NK-92 (cell line): ENCODE data around the gene UBALD1.
"Not testable (repeated sequence)": the region's sequence is repeated elsewhere in the genome, so short reads cannot be mapped to it uniquely, and the experiment has no call there.

ENCODE experiments used
- DNase-seq: peaks from one replicate; lab custom pipeline; 2025; ENCODE audit not compliant: unreplicated experiment; lab: John Stamatoyannopoulos, UW

Gene UBALD1

DNA sequence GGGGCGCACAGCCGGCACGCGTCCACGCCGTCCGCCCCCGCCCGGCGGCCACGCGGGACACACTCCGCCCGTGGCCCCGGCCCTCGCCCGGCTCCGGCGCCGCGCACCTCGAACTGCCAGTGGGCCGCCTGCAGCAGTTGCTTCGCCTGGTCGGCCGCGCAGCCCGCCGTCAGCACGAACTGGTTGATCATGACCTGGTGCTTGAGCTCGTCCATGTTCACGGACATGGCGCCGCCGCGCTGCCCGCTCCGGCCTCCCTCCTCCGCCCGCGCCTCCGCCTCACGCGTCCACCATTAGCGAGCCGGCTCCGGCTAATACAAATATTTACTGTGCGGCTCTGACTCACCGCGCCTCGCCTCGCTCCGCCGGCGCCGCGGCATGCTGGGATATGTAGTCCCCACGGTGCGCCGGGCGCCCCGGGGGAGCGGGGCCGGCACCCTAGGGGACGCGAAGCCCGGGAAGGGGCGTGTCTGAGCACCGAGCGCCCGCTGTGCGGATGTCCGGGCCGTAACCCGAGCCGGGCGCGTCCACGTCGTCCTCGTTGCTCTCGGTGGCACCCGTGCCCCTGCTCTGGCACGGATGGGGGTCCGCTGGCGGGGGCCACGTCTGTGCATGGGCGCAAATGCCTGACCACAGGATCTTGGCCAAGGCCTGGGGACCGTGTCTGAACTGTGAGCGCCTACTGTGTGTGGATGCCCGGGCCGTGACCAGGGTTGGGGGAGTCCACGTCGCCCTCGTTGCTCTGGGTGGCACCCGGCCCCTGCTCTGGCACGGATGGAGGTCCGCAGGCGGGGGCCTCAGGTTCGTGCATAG, at the start of gene UBALD1:
UBALD1 (minus strand) TSS at position 318 of the 813 bp plus-strand sequence; CDS start at position 227, 91 bp downstream.
- no peak for DNase-seq

DNA sequence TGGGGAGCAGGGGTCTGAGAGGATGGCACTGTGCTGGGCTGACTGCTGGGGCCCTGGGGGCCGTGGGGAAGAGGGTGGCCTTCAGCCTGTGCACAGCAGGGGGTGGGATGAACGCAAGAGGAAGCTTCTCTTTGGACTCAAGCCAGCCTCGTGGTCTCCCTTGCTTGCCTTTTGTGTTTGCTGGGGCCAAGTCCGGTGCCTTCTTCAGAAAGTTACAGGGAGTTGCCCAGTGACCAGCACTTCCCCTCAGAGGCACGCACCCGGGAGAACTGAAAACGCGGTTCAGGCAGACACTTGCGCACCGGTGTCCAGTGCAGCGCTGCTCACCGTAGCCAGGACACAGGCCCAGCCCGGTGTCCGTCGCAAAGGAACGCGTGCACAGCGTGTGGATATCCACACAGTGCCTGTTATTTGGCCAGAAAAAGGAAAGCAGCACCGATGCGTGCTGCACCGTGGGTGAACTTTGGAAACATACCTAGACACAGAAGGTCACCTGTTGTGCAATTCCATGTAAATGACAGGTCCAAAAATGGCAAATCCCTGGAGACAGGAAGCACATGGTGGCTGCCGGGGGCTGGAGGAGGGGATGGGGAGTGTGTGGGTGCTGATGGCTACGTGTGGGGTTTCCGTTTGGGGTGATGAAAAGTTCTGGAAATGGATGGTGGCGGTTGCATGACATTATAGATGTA, 49.2 kb upstream of the UBALD1 start:
- DNase-seq: no peak

DNA sequence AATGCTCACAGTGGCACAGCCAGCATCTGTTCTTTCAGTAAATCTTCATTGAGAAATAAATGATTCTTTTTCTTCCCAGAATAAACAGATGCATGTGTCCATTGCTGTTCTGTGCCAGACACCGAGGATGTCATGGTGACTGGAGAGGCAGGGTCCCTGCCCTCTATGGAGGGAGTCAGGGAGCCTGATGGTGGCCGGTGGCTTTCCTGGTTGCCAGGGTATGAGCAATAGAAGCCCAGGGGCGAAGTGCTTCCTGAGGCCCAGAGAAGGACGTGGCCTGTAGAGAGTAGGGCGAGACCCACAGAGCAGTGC, 48.7 kb upstream of the UBALD1 start:
- no peak for DNase-seq

DNA sequence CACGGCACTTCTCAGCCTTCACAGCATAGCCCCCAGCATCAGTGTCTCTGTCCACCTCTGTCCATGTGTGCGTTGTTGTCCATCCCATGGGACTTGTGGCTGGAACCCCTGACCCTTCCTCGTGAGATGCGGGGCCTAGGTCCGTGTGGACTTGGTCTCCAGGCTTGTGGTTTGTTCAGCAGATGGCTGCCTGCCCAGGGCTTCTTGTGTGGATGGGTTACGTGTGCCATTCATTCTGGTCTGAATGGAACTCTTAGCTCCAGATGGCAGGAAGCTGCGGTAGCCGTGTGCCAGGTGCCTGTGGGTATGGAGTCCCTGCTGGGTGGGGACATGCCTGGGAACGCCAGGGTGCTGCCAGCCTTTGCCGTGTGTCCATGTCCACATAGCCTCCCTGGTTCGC, 47.0 kb upstream of the UBALD1 start:
- no peak for DNase-seq

DNA sequence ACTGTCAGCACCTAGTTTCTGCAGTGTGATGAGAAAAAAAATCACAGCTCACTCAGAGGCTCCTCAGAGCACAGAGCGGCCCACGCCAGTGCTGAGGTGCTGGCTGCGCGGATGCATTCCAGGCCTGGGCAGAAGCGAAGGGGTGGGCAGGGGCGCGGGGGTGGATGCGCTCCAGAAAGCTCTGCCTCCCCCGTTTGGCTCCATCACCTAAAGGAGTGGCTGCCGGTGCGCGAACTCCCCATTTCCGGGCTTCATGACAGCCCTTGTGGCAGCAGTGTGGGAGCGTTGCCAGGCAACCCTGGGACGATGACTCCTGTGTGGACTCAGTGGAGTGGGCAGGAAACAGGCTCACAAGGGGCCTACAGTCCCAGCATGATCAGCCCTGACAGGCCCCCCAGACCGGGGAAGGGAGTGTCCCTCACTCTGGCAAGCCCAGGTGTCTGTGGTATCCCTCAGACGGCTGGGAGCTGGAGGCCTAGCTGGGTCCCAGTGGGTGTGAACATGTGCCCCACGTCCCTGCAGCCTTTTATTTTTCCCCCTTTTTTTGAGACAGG, 45.8 kb upstream of the UBALD1 start:
- no peak for DNase-seq

DNA sequence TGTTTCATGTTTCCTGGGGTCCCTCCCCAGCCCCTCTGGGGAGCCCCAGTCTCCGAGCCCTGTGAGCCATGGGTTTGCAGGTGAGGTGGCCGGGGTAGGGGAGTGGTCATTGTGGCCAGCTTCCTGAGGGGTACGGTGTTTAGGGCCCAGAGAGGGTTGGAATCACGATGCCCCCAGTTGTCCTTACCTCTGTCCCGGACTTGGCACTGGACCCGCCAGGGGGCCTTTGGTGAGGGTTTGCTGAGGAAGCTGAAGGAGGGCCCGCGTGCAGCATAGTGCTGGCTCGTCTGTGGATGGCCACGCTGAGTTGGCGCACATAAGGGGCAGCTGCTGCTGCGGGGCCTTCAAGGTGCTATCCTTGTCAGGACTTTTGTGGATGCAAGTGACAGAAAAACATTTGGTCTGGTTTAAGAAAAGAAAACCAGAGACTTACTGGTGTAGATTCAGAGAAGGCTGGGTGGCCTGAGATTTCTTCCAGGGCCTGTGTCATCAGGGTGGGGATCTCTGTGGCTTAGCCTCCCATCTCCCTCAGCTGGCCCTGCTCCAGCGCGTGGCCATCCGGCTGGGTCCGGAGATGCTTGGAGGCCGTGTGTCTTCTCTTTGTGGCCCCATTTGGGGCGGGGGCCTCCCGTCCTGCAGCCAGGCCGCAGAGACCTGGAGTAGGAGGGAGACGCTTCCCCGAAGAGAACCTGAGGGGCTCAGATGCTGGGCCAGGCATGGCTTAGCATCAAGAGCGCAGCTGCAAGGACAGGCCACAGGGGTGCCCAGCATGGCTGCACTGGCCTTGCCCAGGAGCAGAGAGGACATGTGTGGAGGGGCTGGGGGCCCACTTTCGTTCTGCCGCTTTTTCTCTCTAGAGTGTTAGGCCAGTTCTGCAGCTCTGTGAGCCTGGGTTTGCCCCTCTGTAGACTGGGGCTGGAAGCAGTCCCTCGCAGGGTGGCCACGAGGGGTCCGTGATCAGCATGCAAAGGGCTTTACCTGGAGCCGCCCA, 45.0 kb upstream of the UBALD1 start:
- no peak for DNase-seq

DNA sequence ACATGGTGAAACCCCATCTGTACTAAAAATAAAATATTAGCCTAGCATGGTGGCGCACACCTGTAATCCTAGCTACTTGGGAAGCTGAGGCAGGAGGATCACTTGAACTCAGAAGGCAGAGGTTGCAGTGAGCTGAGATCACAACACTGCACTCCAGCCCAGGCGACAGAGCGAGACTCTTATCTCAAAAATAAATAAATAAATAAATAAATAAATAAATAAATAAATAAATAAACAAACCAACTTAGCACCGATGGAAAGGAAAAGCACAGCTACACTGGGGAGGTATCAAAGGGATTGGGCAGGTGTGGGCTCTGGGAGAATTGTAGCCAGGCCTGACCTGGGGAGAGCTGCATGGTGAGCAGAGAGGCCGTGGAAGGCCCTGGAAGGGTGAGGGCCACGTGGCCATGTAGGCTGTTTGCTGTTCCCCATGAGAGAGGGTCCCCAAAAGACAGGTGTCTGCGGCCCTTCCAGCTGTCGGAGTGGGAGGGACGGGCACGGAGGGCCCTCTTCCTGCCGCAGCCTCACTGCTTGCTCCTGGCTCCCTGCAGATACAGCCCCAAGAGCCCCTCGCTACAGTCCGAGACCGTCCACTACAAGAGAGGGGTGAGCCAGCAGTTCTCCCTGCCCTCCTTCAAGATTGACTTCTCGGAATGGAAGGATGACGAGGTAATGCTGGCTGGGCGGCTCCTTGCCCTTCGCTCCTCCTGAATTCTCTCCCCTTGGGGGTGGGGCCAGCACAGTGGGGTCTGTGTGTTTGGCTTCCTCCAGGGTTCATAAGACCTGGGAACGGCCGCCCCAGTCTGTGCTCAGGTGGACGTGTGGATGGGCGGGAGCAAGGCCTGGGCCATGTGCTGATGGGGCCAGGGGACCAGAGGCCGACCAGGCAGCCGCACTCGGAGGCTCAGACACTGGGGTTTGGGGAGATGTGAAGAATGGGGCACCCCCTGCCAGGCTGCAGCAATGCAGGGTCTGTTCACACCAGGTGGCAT, 42.3 kb upstream of the UBALD1 start:
- no peak for DNase-seq

DNA sequence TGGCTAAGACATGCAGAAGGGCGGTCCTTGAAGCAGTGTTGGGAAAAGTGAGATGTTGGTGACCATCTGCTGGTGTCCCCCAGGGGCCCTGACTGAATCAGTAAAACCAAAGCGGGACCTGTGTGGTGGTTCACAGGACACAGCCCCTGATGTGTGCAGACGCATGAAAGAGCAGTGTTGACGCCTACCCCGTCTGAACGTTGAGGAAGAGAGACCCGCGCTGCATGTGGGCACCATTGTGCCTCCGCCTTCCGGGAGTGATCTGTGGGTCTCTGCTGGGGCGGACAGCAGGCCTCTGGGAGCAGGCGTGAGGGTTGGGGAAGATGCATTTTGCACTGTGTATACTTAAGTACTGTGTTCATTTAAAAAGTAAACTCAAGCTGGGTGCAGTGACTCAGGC, 41.5 kb upstream of the UBALD1 start:
- no peak for DNase-seq

DNA sequence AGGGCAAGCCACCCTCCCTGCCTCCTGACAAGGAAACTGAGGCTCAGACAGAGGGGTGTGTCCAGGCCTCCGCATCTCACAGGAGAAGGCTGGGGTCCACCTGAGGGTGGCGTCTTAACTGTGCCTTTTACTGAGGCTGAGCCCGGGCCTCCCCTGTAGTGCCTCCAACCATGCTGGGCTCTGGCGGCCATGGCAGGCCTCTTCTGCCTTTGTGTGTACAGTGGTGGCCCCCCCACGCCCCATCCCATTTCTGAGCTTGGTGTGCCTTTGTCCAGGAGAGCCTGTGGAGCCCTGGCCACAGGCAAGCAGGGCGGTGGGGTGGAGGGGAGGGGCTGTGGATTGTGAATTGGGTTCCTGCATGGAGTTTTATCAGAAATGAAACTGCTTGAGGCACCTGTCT, 41.1 kb upstream of the UBALD1 start:
- DNase-seq: no peak

DNA sequence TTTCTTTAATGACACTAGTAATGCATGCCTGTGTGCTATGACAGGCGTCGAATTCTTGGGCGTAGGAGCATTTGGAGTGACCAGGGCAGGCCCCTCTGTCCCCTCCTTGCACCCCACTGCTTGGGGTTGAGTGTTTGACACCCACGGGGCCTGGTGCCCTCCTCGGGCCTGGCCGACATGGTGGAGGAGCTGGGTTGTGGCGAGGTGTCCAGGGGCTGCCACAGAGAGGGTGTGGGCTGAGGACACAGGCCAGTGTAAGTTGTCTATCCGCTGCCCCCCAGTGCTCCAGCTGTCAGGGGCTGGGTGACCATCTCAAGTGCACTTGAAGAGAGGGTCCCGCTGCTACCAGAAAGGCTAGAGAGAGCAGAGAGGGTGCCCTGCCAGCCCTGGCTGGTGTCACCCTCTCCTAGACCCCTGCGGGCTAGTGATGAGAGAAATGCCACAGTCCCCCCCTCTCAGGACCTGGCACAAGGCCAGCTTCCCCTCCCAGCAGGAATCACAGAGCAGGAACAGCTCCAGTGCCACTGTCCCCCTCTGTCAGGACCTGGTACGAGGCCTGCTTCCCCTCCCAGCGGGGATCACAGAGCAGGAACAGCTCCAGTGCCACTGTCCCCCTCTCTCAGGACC, 40.4 kb upstream of the UBALD1 start:
- no peak for DNase-seq

DNA sequence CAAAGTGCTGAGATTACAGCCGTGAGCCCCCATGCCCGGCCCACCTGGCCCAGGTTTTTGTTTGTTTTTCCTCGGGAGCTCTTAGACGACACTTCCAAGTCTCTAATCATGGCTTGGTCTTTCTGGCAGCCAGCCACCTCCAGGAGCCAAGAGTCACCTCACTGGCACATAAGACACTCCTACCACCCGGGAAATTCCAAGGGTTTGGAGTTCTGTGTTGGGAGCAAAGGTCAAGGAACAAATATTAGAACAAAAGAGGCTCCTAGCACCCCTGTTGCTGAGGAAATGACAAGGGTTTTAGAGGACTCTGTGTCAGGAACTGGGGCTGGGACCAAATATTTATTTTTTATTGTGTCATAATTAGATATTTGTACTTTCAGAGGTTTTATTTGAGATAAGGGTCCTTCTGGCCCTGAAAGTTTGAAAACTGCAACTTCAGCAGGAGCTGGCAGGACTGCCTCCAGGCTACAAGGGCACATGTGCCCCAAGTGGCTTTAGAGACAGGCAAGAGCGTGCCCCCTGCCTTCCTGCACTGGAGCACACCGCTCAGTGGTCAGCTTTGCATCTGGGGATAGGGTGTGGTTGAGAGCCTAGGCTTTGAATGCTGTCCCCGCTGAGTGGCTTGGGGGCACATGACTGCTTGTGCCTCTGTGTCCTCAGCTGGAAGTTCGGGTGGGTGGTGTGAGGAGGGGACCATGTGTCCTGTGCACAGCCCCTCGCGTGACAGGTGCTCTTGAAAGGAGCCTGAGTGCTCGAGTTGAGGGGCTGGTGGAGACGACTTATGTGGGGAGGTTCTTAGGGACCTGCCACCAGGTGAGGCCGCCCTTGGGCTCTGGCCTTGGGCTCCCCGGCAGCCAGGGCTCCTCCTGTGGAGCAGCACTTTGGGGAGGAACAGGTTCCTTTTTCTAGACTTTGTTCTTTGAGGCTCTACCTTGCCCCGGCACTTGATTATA, 39.6 kb upstream of the UBALD1 start:
- DNase-seq: no peak

DNA sequence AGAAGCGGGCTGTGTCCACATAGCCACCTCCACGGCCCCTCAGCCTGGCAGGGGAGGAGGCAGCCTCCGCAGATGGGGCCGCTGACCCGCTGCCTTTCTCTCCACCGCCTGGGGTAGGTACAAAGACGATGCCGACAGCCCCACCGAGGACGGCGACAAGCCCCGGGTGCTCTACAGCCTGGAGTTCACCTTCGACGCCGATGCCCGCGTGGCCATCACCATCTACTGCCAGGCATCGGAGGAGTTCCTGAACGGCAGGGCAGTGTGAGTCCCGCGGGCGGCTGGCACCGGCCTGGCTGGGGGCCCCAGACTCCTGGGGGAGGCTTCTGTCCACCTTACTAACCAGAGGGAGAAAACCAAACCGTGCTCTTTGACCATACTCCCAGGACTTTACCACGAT, 37.9 kb upstream of the UBALD1 start:
- no peak for DNase-seq

DNA sequence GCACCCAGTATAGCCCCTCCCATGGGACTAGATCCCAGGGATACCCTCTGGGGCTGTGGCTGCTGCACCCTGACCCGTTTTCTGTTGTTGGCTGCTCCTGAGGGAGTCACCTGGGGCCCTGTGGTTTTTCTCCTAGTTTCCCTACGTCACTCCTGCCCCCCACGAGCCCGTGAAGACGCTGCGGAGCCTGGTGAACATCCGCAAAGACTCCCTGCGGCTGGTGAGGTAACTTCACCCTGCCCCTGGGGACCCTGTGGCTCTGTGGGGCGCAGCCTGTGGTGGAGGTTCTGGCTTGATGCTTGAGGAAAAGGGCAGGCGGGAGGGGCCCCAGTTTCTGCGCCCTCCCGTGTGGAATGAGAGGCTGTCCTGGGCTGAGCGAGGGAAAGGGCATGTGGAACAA, 37.1 kb upstream of the UBALD1 start:
- no peak for DNase-seq

DNA sequence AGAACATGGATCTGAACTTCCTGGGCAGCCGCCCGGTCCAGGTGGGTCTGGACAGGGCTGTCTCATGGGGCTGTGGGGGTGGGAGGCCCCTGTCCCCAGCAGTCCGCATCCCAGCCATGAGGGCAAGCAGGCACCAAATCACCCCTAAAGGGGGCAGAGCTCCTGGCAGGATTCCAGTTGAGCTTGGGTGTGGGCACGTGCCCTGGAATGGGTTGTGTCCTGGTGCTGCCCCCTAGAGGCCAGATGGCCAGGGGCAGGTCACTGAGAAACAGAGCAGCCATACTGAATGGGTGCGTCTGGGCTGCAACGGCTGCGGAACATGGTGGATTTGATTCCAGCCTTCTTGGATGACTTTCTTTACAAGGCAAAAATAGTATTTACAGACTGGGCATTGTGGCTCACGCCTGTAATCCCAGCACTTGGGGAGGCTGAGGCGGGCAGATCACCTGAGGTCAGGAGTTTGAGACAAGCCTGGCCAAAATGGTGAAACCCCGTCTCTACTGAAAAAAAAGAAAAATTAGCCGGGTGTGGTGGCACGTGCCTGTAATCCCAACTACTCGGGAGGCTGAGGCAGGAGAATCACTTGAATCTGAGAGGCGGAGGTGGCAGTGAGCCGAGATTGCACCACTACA, 35.9 kb upstream of the UBALD1 start:
- DNase-seq: not testable (repeated sequence)

DNA sequence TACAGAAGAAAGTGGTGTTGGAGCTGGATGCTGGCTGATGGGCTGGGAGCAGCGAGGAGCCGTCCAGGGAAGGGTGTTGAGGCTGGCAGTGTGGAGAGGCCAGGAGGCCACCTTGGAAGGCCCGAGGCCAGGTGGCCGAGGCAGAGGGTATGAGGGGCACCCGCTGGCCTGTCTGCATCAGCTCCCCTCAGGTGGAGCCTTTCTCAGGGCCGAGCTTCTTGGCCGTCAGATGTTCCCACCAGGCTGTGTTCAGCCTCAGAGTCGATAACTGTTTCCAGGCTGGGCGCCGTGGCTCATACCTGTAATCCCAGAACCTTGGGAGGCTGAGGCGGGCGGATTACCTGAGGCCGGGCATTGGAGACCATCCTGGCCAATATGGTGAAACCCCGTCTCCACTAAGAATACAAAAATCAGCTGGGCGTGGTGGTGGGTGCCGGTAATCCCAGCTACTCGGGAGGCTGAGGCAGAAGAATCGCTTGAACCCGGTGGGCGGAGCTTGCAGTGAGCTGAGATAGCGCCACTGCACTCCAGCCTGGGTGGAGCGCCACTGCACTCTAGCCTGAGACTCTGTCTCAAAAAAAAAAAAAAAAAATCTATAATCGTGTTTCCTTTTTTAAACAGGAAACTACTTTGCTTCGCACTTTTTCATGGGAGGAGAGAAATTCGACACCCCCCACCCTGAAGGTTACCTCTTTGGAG, 35.2 kb upstream of the UBALD1 start:
- no peak for DNase-seq

DNA sequence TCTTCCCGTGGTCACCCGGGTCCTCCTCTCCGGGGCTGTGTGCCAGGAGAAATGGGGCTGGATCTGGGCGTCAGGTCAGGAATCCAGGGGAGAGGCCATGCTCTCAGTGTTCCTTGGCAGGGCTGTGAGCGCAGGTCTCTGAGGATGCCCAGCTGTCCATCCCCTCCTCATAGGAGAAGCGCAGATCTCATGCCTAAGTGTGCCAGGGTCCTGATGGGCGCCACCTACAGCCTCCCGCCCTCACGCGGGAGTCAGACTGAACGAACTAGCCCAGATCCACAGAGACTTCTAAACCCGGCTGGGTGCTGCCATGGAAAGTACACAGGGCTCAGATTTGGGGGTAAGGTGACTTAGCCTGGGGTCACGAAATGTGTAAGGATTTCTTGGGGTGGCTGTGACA, 34.2 kb upstream of the UBALD1 start:
- DNase-seq: no peak

DNA sequence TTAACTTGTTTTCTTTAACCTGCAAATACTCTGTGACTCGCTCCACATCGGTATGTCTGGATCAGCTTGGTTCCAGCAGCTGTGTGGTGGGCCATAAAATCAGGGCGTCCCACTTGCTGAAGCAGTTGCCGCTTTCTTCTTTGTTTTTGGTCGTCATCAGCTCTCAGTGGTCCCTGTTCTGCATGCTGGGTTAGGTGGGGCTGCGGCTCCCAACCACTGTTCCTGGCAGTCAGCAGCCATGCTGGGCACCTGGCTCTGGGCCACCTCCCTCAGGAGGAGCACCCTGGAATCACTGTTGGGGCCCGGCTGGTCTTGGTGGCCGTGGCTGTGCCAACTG, 32.9 kb upstream of the UBALD1 start:
- no peak for DNase-seq
